Measurements from ENCODE around the gene LAG3.

Gene LAG3

DNA sequence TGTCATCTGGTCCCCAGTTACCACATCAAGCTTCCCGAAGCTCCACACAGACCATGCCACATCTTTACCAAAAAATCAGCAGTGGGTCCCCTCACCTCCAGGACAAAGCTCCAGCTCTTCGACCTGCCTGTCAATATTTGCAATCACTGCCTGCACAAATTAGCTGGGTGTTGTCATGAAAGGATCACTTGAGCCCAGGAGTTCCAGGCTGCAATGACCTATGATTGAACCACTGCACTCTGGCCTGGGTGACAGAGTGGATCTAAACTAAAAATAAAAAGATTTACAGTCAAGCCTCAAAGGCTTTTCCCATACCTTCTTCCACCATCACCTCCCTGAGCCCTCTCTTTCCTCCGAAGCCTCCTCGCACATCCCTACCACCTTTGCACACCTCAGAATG lies 24.3 kb downstream of the LAG3 start:
- H3K4me1 ChIP-seq (ENCODE audit: insufficient read depth, low read length) = peaks cover 14% of the 10 kb centered on the region
- H3K36me3 ChIP-seq (ENCODE audit: insufficient read depth, low read length) = no peaks in the 10 kb centered on the region
- no peaks in the 10 kb centered on the region for H3K27me3 ChIP-seq (ENCODE audit: insufficient read depth, low read length)
- H3K4me3 ChIP-seq (ENCODE audit: low read length) = no peak overlapping the region
- no peaks in the 10 kb centered on the region for H3K9me3 ChIP-seq (ENCODE audit: low read length)
- no peak overlapping the region for H2AFZ ChIP-seq (ENCODE audit: low read depth, low read length)

DNA sequence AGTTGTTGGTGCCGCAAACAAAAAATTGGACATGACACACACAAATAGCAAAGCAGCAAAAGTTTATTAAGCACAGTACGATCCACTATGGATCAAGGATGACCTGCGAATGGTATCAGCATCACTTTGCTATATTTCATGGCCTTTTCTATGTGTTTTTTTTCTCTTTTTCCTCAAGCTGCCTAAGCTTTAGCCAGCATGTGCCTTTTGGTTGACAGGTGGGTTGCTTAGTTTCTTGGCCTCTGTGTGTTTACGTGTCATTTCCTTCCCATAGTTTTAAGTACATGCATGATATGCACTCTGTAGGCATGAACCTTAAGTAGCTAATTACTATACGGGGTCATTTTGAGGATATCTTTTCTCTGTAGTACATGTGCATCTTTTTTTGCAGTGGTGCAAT lies 26.8 kb downstream of the LAG3 start:
- Histone ChIP-seq H3K27me3 (ENCODE audit: insufficient read depth, low read length) (no peaks in the 10 kb centered on the region), H3K36me3 (ENCODE audit: insufficient read depth, low read length) (no peaks in the 10 kb centered on the region), H2AFZ (ENCODE audit: low read depth, low read length) (no peak overlapping the region), H3K4me3 (ENCODE audit: low read length) (no peak overlapping the region), H3K9me3 (ENCODE audit: low read length) (no peaks in the 10 kb centered on the region), H3K4me1 (ENCODE audit: insufficient read depth, low read length) (no peaks in the 10 kb centered on the region)

GRCh38 chr12:6807170-6807569 lies 34.9 kb downstream of the LAG3 start:
- H3K9me3 ChIP-seq (ENCODE audit: low read length) = no peaks in the 10 kb centered on the region
- H3K4me1 ChIP-seq (ENCODE audit: insufficient read depth, low read length) = no peaks in the 10 kb centered on the region
- no peak overlapping the region for H3K4me3 ChIP-seq (ENCODE audit: low read length)
- no peaks in the 10 kb centered on the region for H3K36me3 ChIP-seq (ENCODE audit: insufficient read depth, low read length)
- no peaks in the 10 kb centered on the region for H3K27me3 ChIP-seq (ENCODE audit: insufficient read depth, low read length)
- H2AFZ ChIP-seq (ENCODE audit: low read depth, low read length) = no peak overlapping the region

GRCh38 chr12:6809056-6809455 lies 36.7 kb downstream of the LAG3 start:
- no peaks in the 10 kb centered on the region for H3K27me3 ChIP-seq (ENCODE audit: insufficient read depth, low read length)
- H3K9me3 ChIP-seq (ENCODE audit: low read length) = no peaks in the 10 kb centered on the region
- no peak overlapping the region for H2AFZ ChIP-seq (ENCODE audit: low read depth, low read length)
- H3K4me3 ChIP-seq (ENCODE audit: low read length) = no peak overlapping the region
- H3K4me1 ChIP-seq (ENCODE audit: insufficient read depth, low read length) = no peaks in the 10 kb centered on the region
- H3K36me3 ChIP-seq (ENCODE audit: insufficient read depth, low read length) = no peaks in the 10 kb centered on the region

DNA sequence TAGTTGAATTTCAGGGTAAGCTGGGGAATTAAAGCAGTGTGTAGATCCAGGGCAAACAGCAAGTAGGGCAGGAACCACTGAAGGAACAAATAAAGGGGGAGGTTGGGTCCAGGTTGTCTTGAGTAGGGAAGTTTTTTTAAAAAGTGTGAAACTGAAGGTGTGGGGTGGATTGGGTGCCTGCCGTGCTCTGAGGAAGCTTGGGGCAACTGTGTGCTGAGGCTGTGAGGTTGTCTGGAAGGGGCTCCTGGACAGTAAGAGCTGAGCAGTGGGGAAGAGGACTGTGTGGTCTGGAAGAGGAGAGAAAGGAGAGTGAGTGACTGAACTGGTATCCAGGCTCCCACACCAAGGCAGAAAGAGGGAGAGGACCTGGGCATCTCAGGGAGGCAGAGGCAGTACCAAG lies 38.4 kb downstream of the LAG3 start:
- H3K9me3 ChIP-seq (ENCODE audit: low read length) = no peaks in the 10 kb centered on the region
- H3K27me3 ChIP-seq (ENCODE audit: insufficient read depth, low read length) = no peaks in the 10 kb centered on the region
- H2AFZ ChIP-seq (ENCODE audit: low read depth, low read length) = no peak overlapping the region
- H3K36me3 ChIP-seq (ENCODE audit: insufficient read depth, low read length) = no peaks in the 10 kb centered on the region
- no peaks in the 10 kb centered on the region for H3K4me1 ChIP-seq (ENCODE audit: insufficient read depth, low read length)
- H3K4me3 ChIP-seq (ENCODE audit: low read length) = no peak overlapping the region

GRCh38 chr12:6813363-6813762 lies 41.0 kb downstream of the LAG3 start:
- Histone ChIP-seq H3K36me3 (ENCODE audit: insufficient read depth, low read length) (no peaks in the 10 kb centered on the region), H3K4me1 (ENCODE audit: insufficient read depth, low read length) (peaks cover 7% of the 10 kb centered on the region), H3K9me3 (ENCODE audit: low read length) (no peaks in the 10 kb centered on the region), H2AFZ (ENCODE audit: low read depth, low read length) (no peak overlapping the region), H3K27me3 (ENCODE audit: insufficient read depth, low read length) (no peaks in the 10 kb centered on the region), H3K4me3 (ENCODE audit: low read length) (no peak overlapping the region)

- no peaks in the 10 kb centered on the region for H3K36me3 ChIP-seq (ENCODE audit: insufficient read depth, low read length)
- peaks cover 33% of the 10 kb centered on the region for H3K4me1 ChIP-seq (ENCODE audit: insufficient read depth, low read length)
- H3K27me3 ChIP-seq (ENCODE audit: insufficient read depth, low read length) = no peaks in the 10 kb centered on the region
- no peak overlapping the region for H3K4me3 ChIP-seq (ENCODE audit: low read length)
- H2AFZ ChIP-seq (ENCODE audit: low read depth, low read length) = no peak overlapping the region
- no peaks in the 10 kb centered on the region for H3K9me3 ChIP-seq (ENCODE audit: low read length)
Observed at GRCh38 chr12:6816598-6816997, 44.3 kb downstream of the LAG3 start.

GRCh38 chr12:6817098-6817497 lies 44.8 kb downstream of the LAG3 start:
- no peak overlapping the region for H3K4me3 ChIP-seq (ENCODE audit: low read length)
- H3K4me1 ChIP-seq (ENCODE audit: insufficient read depth, low read length) = peaks cover 37% of the 10 kb centered on the region
- H3K36me3 ChIP-seq (ENCODE audit: insufficient read depth, low read length) = no peaks in the 10 kb centered on the region
- H3K27me3 ChIP-seq (ENCODE audit: insufficient read depth, low read length) = no peaks in the 10 kb centered on the region
- H2AFZ ChIP-seq (ENCODE audit: low read depth, low read length) = no peak overlapping the region
- H3K9me3 ChIP-seq (ENCODE audit: low read length) = no peaks in the 10 kb centered on the region

- Histone ChIP-seq H3K36me3 (ENCODE audit: insufficient read depth, low read length) (no peaks in the 10 kb centered on the region), H2AFZ (ENCODE audit: low read depth, low read length) (no peak overlapping the region), H3K27me3 (ENCODE audit: insufficient read depth, low read length) (no peaks in the 10 kb centered on the region), H3K4me3 (ENCODE audit: low read length) (no peak overlapping the region), H3K4me1 (ENCODE audit: insufficient read depth, low read length) (peaks cover 41% of the 10 kb centered on the region), H3K9me3 (ENCODE audit: low read length) (no peaks in the 10 kb centered on the region)
Observed at GRCh38 chr12:6817662-6818157, 45.4 kb downstream of the LAG3 start.

GRCh38 chr12:6818222-6818621 lies 45.9 kb downstream of the LAG3 start:
- Histone ChIP-seq H3K9me3 (ENCODE audit: low read length) (no peaks in the 10 kb centered on the region), H2AFZ (ENCODE audit: low read depth, low read length) (no peak overlapping the region), H3K27me3 (ENCODE audit: insufficient read depth, low read length) (no peaks in the 10 kb centered on the region), H3K36me3 (ENCODE audit: insufficient read depth, low read length) (no peaks in the 10 kb centered on the region), H3K4me1 (ENCODE audit: insufficient read depth, low read length) (peaks cover 43% of the 10 kb centered on the region), H3K4me3 (ENCODE audit: low read length) (no peak overlapping the region)

- peaks cover 44% of the 10 kb centered on the region for H3K4me1 ChIP-seq (ENCODE audit: insufficient read depth, low read length)
- H3K4me3 ChIP-seq (ENCODE audit: low read length) = no peak overlapping the region
- no peaks in the 10 kb centered on the region for H3K36me3 ChIP-seq (ENCODE audit: insufficient read depth, low read length)
- H2AFZ ChIP-seq (ENCODE audit: low read depth, low read length) = no peak overlapping the region
- H3K27me3 ChIP-seq (ENCODE audit: insufficient read depth, low read length) = no peaks in the 10 kb centered on the region
- no peaks in the 10 kb centered on the region for H3K9me3 ChIP-seq (ENCODE audit: low read length)
Observed at GRCh38 chr12:6818645-6819044, 46.3 kb downstream of the LAG3 start.

GRCh38 chr12:6819106-6820030 lies 47.0 kb downstream of the LAG3 start:
- Histone ChIP-seq H3K27me3 (ENCODE audit: insufficient read depth, low read length) (no peaks in the 10 kb centered on the region), H3K4me3 (ENCODE audit: low read length) (no peak overlapping the region), H3K9me3 (ENCODE audit: low read length) (no peaks in the 10 kb centered on the region), H3K4me1 (ENCODE audit: insufficient read depth, low read length) (peaks cover 44% of the 10 kb centered on the region), H3K36me3 (ENCODE audit: insufficient read depth, low read length) (no peaks in the 10 kb centered on the region), H2AFZ (ENCODE audit: low read depth, low read length) (no peak overlapping the region)

DNA sequence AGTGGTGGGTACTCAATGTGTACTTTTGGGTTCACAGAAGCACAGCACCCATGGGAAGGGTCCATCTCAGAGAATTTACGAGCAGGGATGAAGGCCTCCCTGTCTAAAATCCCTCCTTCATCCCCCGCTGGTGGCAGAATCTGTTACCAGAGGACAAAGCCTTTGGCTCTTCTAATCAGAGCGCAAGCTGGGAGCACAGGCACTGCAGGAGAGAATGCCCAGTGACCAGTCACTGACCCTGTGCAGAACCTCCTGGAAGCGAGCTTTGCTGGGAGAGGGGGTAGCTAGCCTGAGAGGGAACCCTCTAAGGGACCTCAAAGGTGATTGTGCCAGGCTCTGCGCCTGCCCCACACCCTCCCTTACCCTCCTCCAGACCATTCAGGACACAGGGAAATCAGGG lies 47.8 kb downstream of the LAG3 start:
- Histone ChIP-seq H3K27me3 (ENCODE audit: insufficient read depth, low read length) (no peaks in the 10 kb centered on the region), H2AFZ (ENCODE audit: low read depth, low read length) (no peak overlapping the region), H3K4me1 (ENCODE audit: insufficient read depth, low read length) (peaks cover 47% of the 10 kb centered on the region), H3K4me3 (ENCODE audit: low read length) (no peak overlapping the region), H3K9me3 (ENCODE audit: low read length) (no peaks in the 10 kb centered on the region), H3K36me3 (ENCODE audit: insufficient read depth, low read length) (no peaks in the 10 kb centered on the region)
